ENCODE results near the gene CMSS1. TPM values are rescaled to one million over a fixed set of nuclear protein-coding genes. Genes with fewer than 3 reads are reported as not detected.

The CMSS1 gene
- total and polyA plus RNA-seq, 8 donors: 14.4 to 29.9 (median 15.9) TPM

- no peaks in the 10 kb centered on the region for H3K27me3 ChIP-seq
- H3K9me3 ChIP-seq: no peaks in the 10 kb centered on the region
- no peaks in the 10 kb centered on the region for H3K36me3 ChIP-seq
- DNase-seq (no peak), ATAC-seq (no peak), FAIRE-seq (no peak)
- TF ChIP-seq CTCF (IDR thresholded peaks at IDR 0.05): no peak
- WGBS, 2 donors: 95 to 97% methylated on average over 2 of the region's 2 CpGs
- H3K27ac ChIP-seq: no peak overlapping the region
- intact Hi-C loops (cut with DNase I): no loop called here
- H3K4me1 ChIP-seq: peaks cover 0 to 10% (median 4%) of the 10 kb centered on the region in 3 donors
- H3K4me3 ChIP-seq: no peak overlapping the region
These were observed 181.9 kb downstream of the CMSS1 start for GRCh38 chr3:99999536-99999935.

- H3K9me3 ChIP-seq: no peaks in the 10 kb centered on the region
- no peak overlapping the region for H3K4me3 ChIP-seq
- intact Hi-C loops (cut with DNase I): no loop called here
- peaks cover 0 to 24% (median 7%) of the 10 kb centered on the region in 3 donors for H3K4me1 ChIP-seq
- 96 to 99% methylated on average over 3 of the region's 3 CpGs for WGBS, 2 donors
- H3K36me3 ChIP-seq: no peaks in the 10 kb centered on the region
- H3K27me3 ChIP-seq: no peaks in the 10 kb centered on the region
- TF ChIP-seq CTCF (IDR thresholded peaks at IDR 0.05): no peak
- ATAC-seq: no peak
- H3K27ac ChIP-seq: peak overlapping the region in 1 of 4 donors; percentile 22
- no peak for FAIRE-seq
- DNase-seq: no peak
These were observed 183.4 kb downstream of the CMSS1 start for GRCh38 chr3:100001083-100001482.

- DNase-seq (no peak), ATAC-seq (peak; percentile 5 to 45 (median 35)), FAIRE-seq (no peak)
- Histone ChIP-seq H3K4me1 (peaks cover 0 to 28% (median 11%) of the 10 kb centered on the region in 3 donors), H3K9me3 (no peaks in the 10 kb centered on the region), H3K36me3 (no peaks in the 10 kb centered on the region), H3K27ac (peak overlapping the region in 2 of 4 donors; percentile 46 to 55), H3K4me3 (no peak overlapping the region), H3K27me3 (no peaks in the 10 kb centered on the region)
- TF ChIP-seq CTCF (IDR thresholded peaks at IDR 0.05): no peak
- WGBS, 2 donors: 74 to 81% methylated on average over 8 of the region's 8 CpGs
- intact Hi-C loops (cut with DNase I): no loop called here
These were observed 184.0 kb downstream of the CMSS1 start for GRCh38 chr3:100001526-100002270.

GRCh38 chr3:100002599-100003350 is 185.1 kb downstream of the CMSS1 start:
- Histone ChIP-seq H3K4me3 (no peak overlapping the region), H3K27me3 (no peaks in the 10 kb centered on the region), H3K4me1 (peaks cover 0 to 28% (median 12%) of the 10 kb centered on the region in 3 donors), H3K9me3 (no peaks in the 10 kb centered on the region), H3K27ac (peak overlapping the region in 2 of 4 donors; percentile 46 to 55), H3K36me3 (no peaks in the 10 kb centered on the region)
- ATAC-seq: peak; percentile 82 to 93 (median 90)
- 60% methylated on average over 4 of the region's 4 CpGs for WGBS, 2 donors
- peak in 3 of 6 donors; percentile 33 to 46 (median 46) for DNase-seq
- FAIRE-seq: no peak
- intact Hi-C loops (cut with DNase I): no loop called here
- TF ChIP-seq CTCF (IDR thresholded peaks at IDR 0.05): no peak
